Smooth muscle cell (in vitro differentiated cells): ENCODE results near the gene MZF1. TPM values are rescaled to one million over a fixed set of nuclear protein-coding genes. Genes with fewer than 3 reads are reported as not detected.

Experiments used
- DNase-seq: peaks from one replicate; lab custom pipeline; 2025; ENCODE audit not compliant: unreplicated experiment; lab: John Stamatoyannopoulos, UW
- H2AFZ ChIP-seq: fragments of 200-600 bp; sonication (generic); 2 replicates; pipeline ENCODE4 v1.6.0; 2016; ENCODE audit warnings: antibody characterized with exemption, low read depth, mild to moderate bottlenecking
- H3F3A ChIP-seq: fragments of 200-600 bp; sonication (generic); 2 replicates; pipeline ENCODE4 v1.6.0; 2017; ENCODE audit warnings: antibody characterized with exemption, low read depth
- H3K27ac ChIP-seq: fragments of 200-600 bp; sonication (generic); 2 replicates; pipeline ENCODE4 v1.5.1; 2016; ENCODE audit warnings: low read depth, mild to moderate bottlenecking
- H3K27me3 ChIP-seq: fragments of 200-600 bp; sonication (generic); 2 replicates; pipeline ENCODE4 v1.6.1; 2016; ENCODE audit warnings: low read depth, mild to moderate bottlenecking
- H3K36me3 ChIP-seq: fragments of 200-600 bp; sonication (generic); 2 replicates; pipeline ENCODE4 v1.5.1; 2016; ENCODE audit warnings: low read depth
- H3K4me1 ChIP-seq: fragments of 200-600 bp; sonication (generic); 2 replicates; pipeline ENCODE4 v1.5.1; 2016; ENCODE audit warnings: low read depth
- H3K4me2 ChIP-seq: fragments of 200-600 bp; sonication (generic); 2 replicates; pipeline ENCODE4 v1.6.0; 2016; ENCODE audit warnings: mild to moderate bottlenecking
- H3K4me3 ChIP-seq: fragments of 200-600 bp; sonication (generic); 2 replicates; pipeline ENCODE4 v1.5.1; 2016; ENCODE audit warnings: mild to moderate bottlenecking
- H3K79me2 ChIP-seq: fragments of 200-600 bp; sonication (generic); 2 replicates; pipeline ENCODE4 v1.6.0; 2016; ENCODE audit warnings: low read depth, mild to moderate bottlenecking
- H3K9ac ChIP-seq: fragments of 200-600 bp; sonication (generic); 2 replicates; pipeline ENCODE4 v1.6.0; 2016; ENCODE audit warnings: low read depth
- H3K9me3 ChIP-seq: fragments of 200-600 bp; sonication (generic); replicated peaks from 2 replicates; pipeline ENCODE4 v1.5.1; 2016; ENCODE audit warnings: low read depth
- H4K20me1 ChIP-seq: fragments of 200-600 bp; sonication (generic); 2 replicates; pipeline ENCODE4 v1.6.0; 2016; ENCODE audit warnings: low read depth
- WGBS: methylation state at CpG from one replicate; pipeline ENCODE4 v1.1.7; 2016; ENCODE audit warnings: low lambda C conversion rate; 5-methylcytosine and 5-hydroxymethylcytosine counted together
- polyA plus RNA-seq: library from polyadenylated mRNA; unstranded; fragments of >200 nt; fragmentation: Nextera tagmentation; extraction: Ambion mirVana; gene quantifications from 2 replicates; pipeline ENCODE4 v1.2.1, GENCODE V29; 2016
- total RNA-seq: library from RNA; depleted of rRNA; stranded (reverse); fragments of >200 nt; gene quantifications from 2 replicates; pipeline ENCODE4 v1.2.3, GENCODE V29; 2014
- TF ChIP-seq, protein P1 (sequence below): fragments of 200-600 bp; sonication (generic); IDR thresholded peaks from 2 replicates; pipeline ENCODE4 v1.5.1; 2017; ENCODE audit warnings: borderline replicate concordance, mild to moderate bottlenecking, antibody characterized with exemption; ENCODE audit not compliant: insufficient read depth, poor library complexity, severe bottlenecking

The MZF1 gene
- total and polyA plus RNA-seq, 2 experiments from 2014 or later, result 10.2 to 18.7 TPM

DNA sequence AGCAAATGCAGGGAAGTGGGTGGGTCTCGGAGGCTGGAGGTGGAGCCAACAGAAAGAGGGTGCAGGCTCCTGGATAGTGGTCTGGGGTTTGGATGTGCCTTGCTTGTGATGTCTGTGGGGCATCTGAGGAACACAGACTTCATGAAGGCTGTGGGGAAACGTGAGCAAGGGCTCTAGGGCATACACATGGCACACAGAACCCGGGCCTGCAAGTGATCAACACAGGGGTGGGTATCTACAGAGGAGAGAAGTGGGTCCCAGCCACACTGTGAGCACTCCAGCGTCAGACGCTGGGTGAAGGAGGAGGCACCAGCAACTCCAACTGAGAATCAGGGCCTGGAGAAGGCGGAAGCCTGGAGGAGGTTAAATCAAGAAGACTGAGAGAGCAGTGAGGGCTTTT, 9.3 kb downstream of the MZF1 start:
- H3K36me3 ChIP-seq, result no peaks in the 10 kb centered on the region
- no peak for DNase-seq
- no peak overlapping the region for H2AFZ ChIP-seq
- peaks cover 6% of the 10 kb centered on the region for H3K4me1 ChIP-seq
- H3K27ac ChIP-seq, result no peak overlapping the region
- TF ChIP-seq, protein P1, sequence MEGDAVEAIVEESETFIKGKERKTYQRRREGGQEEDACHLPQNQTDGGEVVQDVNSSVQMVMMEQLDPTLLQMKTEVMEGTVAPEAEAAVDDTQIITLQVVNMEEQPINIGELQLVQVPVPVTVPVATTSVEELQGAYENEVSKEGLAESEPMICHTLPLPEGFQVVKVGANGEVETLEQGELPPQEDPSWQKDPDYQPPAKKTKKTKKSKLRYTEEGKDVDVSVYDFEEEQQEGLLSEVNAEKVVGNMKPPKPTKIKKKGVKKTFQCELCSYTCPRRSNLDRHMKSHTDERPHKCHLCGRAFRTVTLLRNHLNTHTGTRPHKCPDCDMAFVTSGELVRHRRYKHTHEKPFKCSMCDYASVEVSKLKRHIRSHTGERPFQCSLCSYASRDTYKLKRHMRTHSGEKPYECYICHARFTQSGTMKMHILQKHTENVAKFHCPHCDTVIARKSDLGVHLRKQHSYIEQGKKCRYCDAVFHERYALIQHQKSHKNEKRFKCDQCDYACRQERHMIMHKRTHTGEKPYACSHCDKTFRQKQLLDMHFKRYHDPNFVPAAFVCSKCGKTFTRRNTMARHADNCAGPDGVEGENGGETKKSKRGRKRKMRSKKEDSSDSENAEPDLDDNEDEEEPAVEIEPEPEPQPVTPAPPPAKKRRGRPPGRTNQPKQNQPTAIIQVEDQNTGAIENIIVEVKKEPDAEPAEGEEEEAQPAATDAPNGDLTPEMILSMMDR, result no peak
- WGBS, result 88% methylated on average over 6 of the region's 6 CpGs
- no peaks in the 10 kb centered on the region for H3K9me3 ChIP-seq
- H3K9ac ChIP-seq, result no peak overlapping the region
- no peak overlapping the region for H3K4me3 ChIP-seq
- no peaks in the 10 kb centered on the region for H3K27me3 ChIP-seq
- H3K4me2 ChIP-seq, result no peak overlapping the region
- H3K79me2 ChIP-seq, result no peaks in the 10 kb centered on the region
- peaks cover 10% of the 10 kb centered on the region for H3F3A ChIP-seq
- H4K20me1 ChIP-seq, result peaks cover 6% of the 10 kb centered on the region

DNA sequence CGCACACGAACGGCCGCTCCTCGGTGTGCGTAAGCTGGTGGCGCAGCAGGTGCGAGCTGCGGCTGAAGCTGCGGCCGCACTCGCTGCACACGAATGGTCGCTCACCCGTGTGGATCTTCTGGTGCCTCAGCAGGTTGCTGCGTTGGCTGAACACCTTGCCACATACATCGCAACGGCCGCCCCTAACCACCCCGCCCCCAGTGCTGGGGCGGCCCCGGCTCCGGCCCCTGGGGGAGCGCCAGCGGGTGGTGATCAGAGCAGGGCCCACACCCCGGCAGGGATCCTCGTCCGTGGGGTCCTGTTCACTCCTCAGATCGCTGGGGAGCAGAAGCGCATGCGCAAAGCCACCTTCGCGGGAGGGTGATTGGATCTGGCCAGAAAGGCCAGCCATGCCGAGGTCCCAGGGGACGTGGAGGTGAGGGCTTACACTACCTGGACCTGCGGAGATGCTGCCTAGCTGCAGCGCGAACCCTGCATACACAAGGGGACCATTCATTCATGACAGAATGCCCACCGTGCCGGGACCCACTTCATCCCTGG, 10.0 kb downstream of the MZF1 start:
- WGBS, result 57% methylated on average over 34 of the region's 40 CpGs
- no peaks in the 10 kb centered on the region for H3K27me3 ChIP-seq
- no peak for DNase-seq
- H3K27ac ChIP-seq, result no peak overlapping the region
- H3K79me2 ChIP-seq, result no peaks in the 10 kb centered on the region
- H3K4me1 ChIP-seq, result peaks cover 6% of the 10 kb centered on the region
- H3K9ac ChIP-seq, result no peak overlapping the region
- TF ChIP-seq, protein P1, result no peak
- no peaks in the 10 kb centered on the region for H3K36me3 ChIP-seq
- peak overlapping the region; percentile 21 for H3K4me3 ChIP-seq
- peaks cover 6% of the 10 kb centered on the region for H4K20me1 ChIP-seq
- peak overlapping the region; percentile 77 for H3K4me2 ChIP-seq
- H2AFZ ChIP-seq, result no peak overlapping the region
- H3F3A ChIP-seq, result peaks cover 10% of the 10 kb centered on the region
- no peaks in the 10 kb centered on the region for H3K9me3 ChIP-seq

DNA sequence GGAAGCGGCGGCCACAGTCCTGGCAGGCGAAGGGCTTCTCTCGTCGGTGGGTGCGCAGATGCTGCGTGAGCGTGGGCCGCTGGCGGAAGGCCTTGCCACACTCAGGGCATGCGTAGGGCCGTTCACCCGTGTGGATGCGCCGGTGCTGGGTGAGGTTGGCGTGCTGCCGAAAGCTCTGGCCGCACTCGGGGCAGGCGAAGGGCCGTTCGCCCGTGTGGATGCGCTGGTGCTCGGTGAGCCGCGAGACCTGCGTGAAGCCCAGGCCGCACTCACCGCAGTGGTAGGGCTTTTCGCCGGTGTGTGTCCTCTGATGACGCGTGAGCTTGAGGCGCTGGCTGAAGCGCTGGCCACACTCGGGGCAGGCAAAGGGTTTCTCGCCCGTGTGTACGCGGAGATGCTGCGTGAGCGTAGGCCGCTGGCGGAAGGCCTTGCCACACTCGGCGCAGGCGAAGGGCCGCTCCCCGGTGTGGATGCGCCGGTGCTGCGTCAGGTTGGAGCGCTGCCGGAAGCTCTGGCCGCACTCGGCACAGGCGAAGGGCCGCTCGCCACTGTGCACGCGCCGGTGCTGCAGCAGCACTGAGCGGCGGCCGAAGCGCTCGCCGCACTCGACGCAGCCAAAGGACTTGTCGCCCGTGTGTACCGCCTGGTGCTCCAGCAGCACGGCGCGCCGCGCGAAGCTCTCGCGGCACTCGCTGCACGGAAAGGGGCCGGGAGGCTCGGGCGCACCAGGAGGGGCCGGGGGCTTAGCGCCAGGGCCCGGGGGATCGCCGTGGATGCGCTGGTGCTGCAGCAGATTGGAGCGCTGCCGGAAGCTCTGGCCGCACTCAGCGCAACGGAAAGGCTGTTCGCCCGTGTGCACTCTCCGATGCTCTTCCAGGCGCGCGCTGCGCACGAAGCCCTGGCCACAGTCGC, 10.8 kb downstream of the MZF1 start:
- Histone ChIP-seq H3K9me3 (no peaks in the 10 kb centered on the region), H3K27ac (no peak overlapping the region), H3K4me3 (peak overlapping the region; percentile 21), H3K36me3 (no peaks in the 10 kb centered on the region), H3K4me2 (peak overlapping the region; percentile 77), H3F3A (peaks cover 10% of the 10 kb centered on the region), H3K79me2 (peaks cover 7% of the 10 kb centered on the region), H4K20me1 (peaks cover 13% of the 10 kb centered on the region), H2AFZ (no peak overlapping the region), H3K4me1 (peaks cover 9% of the 10 kb centered on the region), H3K9ac (no peak overlapping the region), H3K27me3 (no peaks in the 10 kb centered on the region)
- TF ChIP-seq, protein P1, result no peak
- DNase-seq, result no peak
- WGBS, result 64% methylated on average over 83 of the region's 107 CpGs
